ENCODE data around the gene OPA1. TPM values are rescaled to one million over a fixed set of nuclear protein-coding genes. Genes with fewer than 3 reads are reported as not detected.

OPA1 gene
- total and polyA plus RNA-seq, 2 of the 8 experiments (the other 6 are each of a cell fraction or from before 2014, with no cell fraction given), result 20.3 to 109 TPM

GRCh38 chr3:193711964-193712598 is 119.1 kb downstream of the OPA1 start:
- H3K23me2 ChIP-seq (ENCODE audit: low read depth, low read length), result no peaks in the 10 kb centered on the region
- no peak overlapping the region; the same call in 1 of the 2 replicates for H2AK5ac ChIP-seq (ENCODE audit: low read depth, low read length)
- no peaks in the 10 kb centered on the region for H3K27me3 ChIP-seq (replicated peaks in 1 of 4; ENCODE audit: control insufficient read depth in 3 of 4, extremely low read depth in 1 of 4, insufficient read depth in 3 of 4, low read length in 3 of 4)
- H3K9ac ChIP-seq (replicated peaks in 1 of 4; ENCODE audit: extremely low read depth in 1 of 4, low read depth in 3 of 4, low read length in 3 of 4), result no peak overlapping the region
- H2BK120ac ChIP-seq (replicated peaks; ENCODE audit: low read depth, low read length), result no peak overlapping the region
- POLR2A ChIA-PET (ENCODE audit: partially characterized antibody), result interaction anchor here (1.1 kb wide), 1 partner anchor 100 kb away, joined by 3 read pairs; no protein-coding TSS in a partner anchor
- CTCF ChIA-PET (ENCODE audit: partially characterized antibody), result interaction anchor here (0.6 to 1.7 kb wide), 8 partner anchors 11 to 632 kb away, joined by 3 to 4 read pairs (median 3); no protein-coding TSS in a partner anchor
- DNase-seq (ENCODE audit: low read depth in 1 of 2, low spot score in 2 of 2) (no peak), FAIRE-seq (no peak)
- H4K5ac ChIP-seq (ENCODE audit: insufficient read length, low read depth, low read length), result no peak overlapping the region
- H3K4ac ChIP-seq (replicated peaks; ENCODE audit: insufficient read length, low read depth, low read length), result no peak overlapping the region
- H2BK5ac ChIP-seq (ENCODE audit: low read depth, low read length), result no peak overlapping the region
- no peak overlapping the region for H2AFZ ChIP-seq (ENCODE audit: low read length)
- H3K79me2 ChIP-seq (ENCODE audit: control insufficient read depth in 1 of 2, insufficient read depth in 2 of 2, low read length in 2 of 2), result no peaks in the 10 kb centered on the region
- H4K91ac ChIP-seq (replicated peaks; ENCODE audit: insufficient read length, low read length), result no peak overlapping the region
- WGBS, 2 experiments (ENCODE audit: extremely low coverage in 1 of 2, insufficient coverage in 1 of 2, insufficient read length in 1 of 2, insufficient replicate concordance in 2 of 2, low coverage in 1 of 2, low lambda C conversion rate in 2 of 2, missing lambda C conversion rate in 1 of 2), result 90% methylated on average over 19 of the region's 19 CpGs; no CpG with 5 or more reads in 1 of the 2 experiments
- no peak overlapping the region for H4K8ac ChIP-seq (ENCODE audit: extremely low read depth, insufficient read depth, low read length)
- peaks cover 0 to 11% (median 6%) of the 10 kb centered on the region in 4 experiments; a peak in 5 of 7 replicates for H3K4me1 ChIP-seq (replicated peaks in 1 of 4; ENCODE audit: control insufficient read depth in 3 of 4, insufficient read depth in 4 of 4, low read length in 3 of 4)
- peaks cover 36 to 40% of the 10 kb centered on the region in 2 experiments for H3K9me3 ChIP-seq (ENCODE audit: insufficient read depth in 2 of 2, low read depth in 1 of 2, low read length in 1 of 2)
- H4K20me1 ChIP-seq (replicated peaks in 1 of 2; ENCODE audit: control insufficient read depth in 1 of 2, insufficient read depth in 2 of 2, low read length in 2 of 2), result no peaks in the 10 kb centered on the region
- no peaks in the 10 kb centered on the region for H3K79me1 ChIP-seq (ENCODE audit: low read depth, low read length)
- H3K4me3 ChIP-seq (ENCODE audit: extremely low read depth in 1 of 4, insufficient read depth in 2 of 4, low read depth in 3 of 4, low read length in 4 of 4), result no peak overlapping the region
- H3K56ac ChIP-seq (replicated peaks; ENCODE audit: insufficient read length, low read depth, low read length), result no peak overlapping the region
- H3K27ac ChIP-seq (ENCODE audit: low read depth, low read length), result no peak overlapping the region
- no peak overlapping the region; the same call in 1 of the 2 replicates for H3K18ac ChIP-seq (ENCODE audit: extremely low read depth, low read length)
- peaks cover 0 to 4% (median 0%) of the 10 kb centered on the region in 4 experiments; a peak in 1 of 8 replicates for H3K36me3 ChIP-seq (ENCODE audit: control insufficient read depth in 2 of 4, insufficient read depth in 4 of 4, low read length in 3 of 4)
- H3K4me2 ChIP-seq (ENCODE audit: insufficient read depth in 1 of 2, low read depth in 2 of 2, low read length in 2 of 2), result no peak overlapping the region
- no peak overlapping the region for H2BK20ac ChIP-seq (ENCODE audit: low read length)
- no peak overlapping the region for H2BK12ac ChIP-seq (ENCODE audit: low read depth, low read length)
- no peak overlapping the region for H2BK15ac ChIP-seq (ENCODE audit: low read length)
- no peak overlapping the region for H3K23ac ChIP-seq (ENCODE audit: insufficient read length)
- no peak overlapping the region for H3K14ac ChIP-seq (ENCODE audit: insufficient read length)
- no peak for TF ChIP-seq CREB1 (IDR thresholded peaks at IDR 0.05)
- TF ChIP-seq TBP (IDR thresholded peaks at IDR 0.05; ENCODE audit: low read depth, low read length), result no peak
- no peak for TF ChIP-seq BACH1 (IDR thresholded peaks at IDR 0.05; ENCODE audit: low read length)
- no peak for TF ChIP-seq GABPA (IDR thresholded peaks at IDR 0.05; ENCODE audit: borderline replicate concordance, insufficient read depth, low read length)
- no peak for TF ChIP-seq RFX5 (IDR thresholded peaks at IDR 0.05; ENCODE audit: borderline replicate concordance, low read depth, low read length)
- TF ChIP-seq SRF (IDR thresholded peaks at IDR 0.05; ENCODE audit: low read depth, low read length), result no peak
- no peak for TF ChIP-seq TAF7 (optimal IDR thresholded peaks at IDR 0.05; ENCODE audit: borderline replicate concordance, low read depth, low read length)

All from H1 (cell line).